ENCODE measurements around the gene IMMP2L. TPM values are rescaled to one million over a fixed set of nuclear protein-coding genes. Genes with fewer than 3 reads are reported as not detected.
A peak's percentile ranks its signal among the peaks of the same experiment; 100 is the strongest.

IMMP2L gene
- total RNA-seq, 1 experiment from 2014 or later = 8.6 TPM

DNA sequence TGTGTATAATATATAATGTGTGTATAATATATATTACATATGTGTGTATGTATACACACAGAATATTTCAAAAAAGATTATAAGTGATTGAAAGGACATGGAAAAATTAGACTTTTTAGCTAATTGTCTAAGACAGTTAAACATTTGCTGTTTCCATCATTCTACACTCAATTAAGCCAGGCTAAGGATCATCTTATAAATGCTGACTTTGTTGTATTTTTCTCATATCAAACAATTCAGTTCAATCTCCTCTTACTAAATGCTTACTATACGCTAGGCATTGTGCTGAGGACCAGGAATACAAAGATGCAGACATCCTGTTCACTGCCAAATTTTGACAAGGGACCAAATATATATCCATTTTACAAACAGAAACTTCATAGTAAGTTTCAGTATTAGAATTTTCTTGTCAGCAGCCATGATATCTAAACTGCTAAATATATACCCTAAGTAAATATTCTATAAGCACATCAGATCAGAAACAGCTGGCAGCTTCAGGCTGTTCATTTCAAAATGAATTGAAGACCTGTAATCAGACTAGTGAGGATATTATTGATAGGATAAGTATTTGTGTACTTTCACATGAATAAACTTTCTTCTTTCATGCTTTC, 481.7 kb downstream of the IMMP2L start:
- Histone ChIP-seq H3K4me2 (ENCODE audit: low read length) (no peak overlapping the region), H3K9me3 (ENCODE audit: low read length) (no peaks in the 10 kb centered on the region), H3K36me3 (ENCODE audit: low read depth, low read length) (no peaks in the 10 kb centered on the region), H3F3A (ENCODE audit: low read length, unreplicated experiment) (no peaks in the 10 kb centered on the region), H3K9ac (ENCODE audit: low read length) (no peak overlapping the region), H4K20me1 (ENCODE audit: low read length) (no peaks in the 10 kb centered on the region), H3K27me3 (ENCODE audit: low read length) (no peaks in the 10 kb centered on the region), H3K79me2 (ENCODE audit: low read length) (no peaks in the 10 kb centered on the region), H3K9me2 (replicated peaks; ENCODE audit: low read length) (no peaks in the 10 kb centered on the region), H3K4me1 (ENCODE audit: insufficient read depth, low read length) (peaks cover 4% of the 10 kb centered on the region; the same call in 1 of the 2 replicates), H3K4me3 (ENCODE audit: low read length) (no peak overlapping the region), H3K27ac (ENCODE audit: low read length) (no peak overlapping the region), H2AFZ (ENCODE audit: low read length) (no peak overlapping the region)
- CTCF ChIA-PET = no interaction called here
- ATAC-seq (no peak), DNase-seq (no peak)
- POLR2A ChIA-PET (ENCODE audit: unreplicated experiment) = no interaction called here
- intact Hi-C loops (cut with micrococcal nuclease) = no loop called here
- TF ChIP-seq EZH2 (IDR thresholded peaks at IDR 0.05; ENCODE audit: low read length, unreplicated experiment) (no peak), EZH2phosphoT487 (IDR thresholded peaks at IDR 0.05; ENCODE audit: borderline replicate concordance, low read length) (no peak)
- TF ChIP-seq, protein P1, sequence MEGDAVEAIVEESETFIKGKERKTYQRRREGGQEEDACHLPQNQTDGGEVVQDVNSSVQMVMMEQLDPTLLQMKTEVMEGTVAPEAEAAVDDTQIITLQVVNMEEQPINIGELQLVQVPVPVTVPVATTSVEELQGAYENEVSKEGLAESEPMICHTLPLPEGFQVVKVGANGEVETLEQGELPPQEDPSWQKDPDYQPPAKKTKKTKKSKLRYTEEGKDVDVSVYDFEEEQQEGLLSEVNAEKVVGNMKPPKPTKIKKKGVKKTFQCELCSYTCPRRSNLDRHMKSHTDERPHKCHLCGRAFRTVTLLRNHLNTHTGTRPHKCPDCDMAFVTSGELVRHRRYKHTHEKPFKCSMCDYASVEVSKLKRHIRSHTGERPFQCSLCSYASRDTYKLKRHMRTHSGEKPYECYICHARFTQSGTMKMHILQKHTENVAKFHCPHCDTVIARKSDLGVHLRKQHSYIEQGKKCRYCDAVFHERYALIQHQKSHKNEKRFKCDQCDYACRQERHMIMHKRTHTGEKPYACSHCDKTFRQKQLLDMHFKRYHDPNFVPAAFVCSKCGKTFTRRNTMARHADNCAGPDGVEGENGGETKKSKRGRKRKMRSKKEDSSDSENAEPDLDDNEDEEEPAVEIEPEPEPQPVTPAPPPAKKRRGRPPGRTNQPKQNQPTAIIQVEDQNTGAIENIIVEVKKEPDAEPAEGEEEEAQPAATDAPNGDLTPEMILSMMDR (conservative IDR thresholded peaks at IDR 0.05; ENCODE audit: low read depth, low read length) = no peak
- BruUV-seq (replicated peaks) = no TSS peak

DNA sequence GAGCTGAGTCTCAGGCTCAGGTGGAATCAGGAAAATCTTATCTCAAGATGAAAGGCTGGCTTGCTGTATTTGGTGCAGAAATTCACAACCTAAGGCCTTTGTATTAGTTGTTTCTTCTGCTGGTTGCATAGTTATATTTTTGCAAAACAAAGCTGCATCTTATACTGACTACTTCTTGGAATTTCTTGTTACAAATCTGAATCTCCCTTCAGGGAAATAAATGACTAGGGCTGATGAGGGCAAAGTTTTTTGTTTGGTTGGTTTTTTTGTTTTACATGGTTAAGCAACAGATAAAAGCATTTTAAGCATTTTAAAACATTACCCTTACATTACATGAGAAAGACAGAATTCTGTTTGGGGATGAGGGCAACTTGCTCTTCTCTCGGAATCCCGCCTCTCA, 485.3 kb downstream of the IMMP2L start:
- DNase-seq (no peak), ATAC-seq (no peak)
- TF ChIP-seq EZH2 (IDR thresholded peaks at IDR 0.05; ENCODE audit: low read length, unreplicated experiment) (no peak), EZH2phosphoT487 (IDR thresholded peaks at IDR 0.05; ENCODE audit: borderline replicate concordance, low read length) (no peak)
- Histone ChIP-seq H4K20me1 (ENCODE audit: low read length) (no peaks in the 10 kb centered on the region), H3K9me2 (replicated peaks; ENCODE audit: low read length) (no peaks in the 10 kb centered on the region), H2AFZ (ENCODE audit: low read length) (no peak overlapping the region), H3K79me2 (ENCODE audit: low read length) (no peaks in the 10 kb centered on the region), H3K9ac (ENCODE audit: low read length) (no peak overlapping the region), H3K27me3 (ENCODE audit: low read length) (no peaks in the 10 kb centered on the region), H3K4me2 (ENCODE audit: low read length) (no peak overlapping the region), H3K27ac (ENCODE audit: low read length) (no peak overlapping the region), H3K4me3 (ENCODE audit: low read length) (no peak overlapping the region), H3K9me3 (ENCODE audit: low read length) (no peaks in the 10 kb centered on the region), H3F3A (ENCODE audit: low read length, unreplicated experiment) (no peaks in the 10 kb centered on the region), H3K4me1 (ENCODE audit: insufficient read depth, low read length) (peaks cover 4% of the 10 kb centered on the region; the same call in 1 of the 2 replicates), H3K36me3 (ENCODE audit: low read depth, low read length) (no peaks in the 10 kb centered on the region)
- intact Hi-C loops (cut with micrococcal nuclease) = no loop called here
- POLR2A ChIA-PET (ENCODE audit: unreplicated experiment) = no interaction called here
- CTCF ChIA-PET = no interaction called here
- no TSS peak for BruUV-seq (replicated peaks)

DNA sequence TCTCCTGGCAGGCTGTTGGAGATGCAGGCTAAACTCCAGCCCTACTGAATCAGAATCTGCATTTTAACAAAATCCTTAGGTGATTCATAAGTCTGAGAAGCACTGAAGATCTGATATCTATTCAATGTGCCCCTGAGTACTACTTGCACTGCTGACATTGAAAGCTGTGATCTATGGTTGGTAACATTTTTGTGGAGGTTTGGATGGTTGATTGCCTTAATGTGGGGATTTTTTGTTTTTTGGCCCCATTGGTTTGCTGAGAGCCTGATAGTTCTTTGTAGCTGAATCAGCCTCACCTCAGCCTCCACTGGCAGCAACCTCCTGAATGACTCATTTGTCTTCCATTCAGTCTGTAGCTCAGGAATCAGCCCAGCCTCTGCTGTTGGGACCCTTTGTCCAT, 486.1 kb downstream of the IMMP2L start:
- H3K4me1 ChIP-seq (ENCODE audit: insufficient read depth, low read length) = peaks cover 4% of the 10 kb centered on the region; the same call in 1 of the 2 replicates
- CTCF ChIA-PET = no interaction called here
- peak; percentile 38; the same call in 1 of the 2 replicates for ATAC-seq
- POLR2A ChIA-PET (ENCODE audit: unreplicated experiment) = no interaction called here
- H3F3A ChIP-seq (ENCODE audit: low read length, unreplicated experiment) = no peaks in the 10 kb centered on the region
- no peaks in the 10 kb centered on the region for H4K20me1 ChIP-seq (ENCODE audit: low read length)
- no peaks in the 10 kb centered on the region for H3K27me3 ChIP-seq (ENCODE audit: low read length)
- intact Hi-C loops (cut with micrococcal nuclease) = no loop called here
- H3K9me3 ChIP-seq (ENCODE audit: low read length) = no peaks in the 10 kb centered on the region
- no peaks in the 10 kb centered on the region for H3K79me2 ChIP-seq (ENCODE audit: low read length)
- peak; percentile 34 for DNase-seq
- H3K9ac ChIP-seq (ENCODE audit: low read length) = no peak overlapping the region
- no peak overlapping the region for H3K4me3 ChIP-seq (ENCODE audit: low read length)
- no peak overlapping the region for H2AFZ ChIP-seq (ENCODE audit: low read length)
- H3K36me3 ChIP-seq (ENCODE audit: low read depth, low read length) = no peaks in the 10 kb centered on the region
- no peaks in the 10 kb centered on the region for H3K9me2 ChIP-seq (replicated peaks; ENCODE audit: low read length)
- H3K27ac ChIP-seq (ENCODE audit: low read length) = no peak overlapping the region
- no peak for TF ChIP-seq EZH2phosphoT487 (IDR thresholded peaks at IDR 0.05; ENCODE audit: borderline replicate concordance, low read length)
- TF ChIP-seq EZH2 (IDR thresholded peaks at IDR 0.05; ENCODE audit: low read length, unreplicated experiment) = no peak
- TF ChIP-seq, protein P1 (conservative IDR thresholded peaks at IDR 0.05; ENCODE audit: low read depth, low read length) = no peak
- no peak overlapping the region for H3K4me2 ChIP-seq (ENCODE audit: low read length)
- no TSS peak for BruUV-seq (replicated peaks)
